Measurements from ENCODE around the gene FRMD4A.

Gene FRMD4A

DNA sequence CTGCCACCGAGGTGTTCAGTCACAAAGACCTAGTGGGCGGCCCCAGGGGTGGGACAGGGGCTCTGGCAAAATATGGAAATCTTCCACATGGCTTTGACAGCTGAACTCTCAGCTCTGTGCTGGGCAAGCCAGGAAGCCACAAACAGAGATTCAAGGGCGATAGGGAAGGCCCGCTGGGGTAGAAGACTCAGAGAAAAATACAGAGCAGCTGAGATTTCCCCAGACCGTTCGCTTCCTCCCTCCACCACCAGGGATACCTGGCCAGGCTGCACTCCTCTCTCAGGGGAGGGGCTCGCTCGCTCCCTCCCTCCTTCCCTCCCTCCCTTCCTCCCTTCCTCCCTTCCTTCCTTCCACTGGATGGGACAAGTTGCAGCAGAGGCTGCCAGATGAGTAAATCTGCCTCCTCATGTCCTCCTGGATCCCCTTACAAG lies 483.5 kb downstream of the FRMD4A start:
- no peaks in the 10 kb centered on the region for H4K20me1 ChIP-seq (ENCODE audit: low read depth, low read length)
- H3K4me3 ChIP-seq (ENCODE audit: insufficient read depth, low read length, poor library complexity, severe bottlenecking): no peak overlapping the region
- H3K9me3 ChIP-seq (ENCODE audit: insufficient read depth, low read length): no peaks in the 10 kb centered on the region
- H3K9me2 ChIP-seq (replicated peaks; ENCODE audit: insufficient read depth, low read length): no peaks in the 10 kb centered on the region
- TF ChIP-seq EZH2phosphoT487 (conservative IDR thresholded peaks at IDR 0.05; ENCODE audit: low read length): no peak
- TF ChIP-seq, protein P1, sequence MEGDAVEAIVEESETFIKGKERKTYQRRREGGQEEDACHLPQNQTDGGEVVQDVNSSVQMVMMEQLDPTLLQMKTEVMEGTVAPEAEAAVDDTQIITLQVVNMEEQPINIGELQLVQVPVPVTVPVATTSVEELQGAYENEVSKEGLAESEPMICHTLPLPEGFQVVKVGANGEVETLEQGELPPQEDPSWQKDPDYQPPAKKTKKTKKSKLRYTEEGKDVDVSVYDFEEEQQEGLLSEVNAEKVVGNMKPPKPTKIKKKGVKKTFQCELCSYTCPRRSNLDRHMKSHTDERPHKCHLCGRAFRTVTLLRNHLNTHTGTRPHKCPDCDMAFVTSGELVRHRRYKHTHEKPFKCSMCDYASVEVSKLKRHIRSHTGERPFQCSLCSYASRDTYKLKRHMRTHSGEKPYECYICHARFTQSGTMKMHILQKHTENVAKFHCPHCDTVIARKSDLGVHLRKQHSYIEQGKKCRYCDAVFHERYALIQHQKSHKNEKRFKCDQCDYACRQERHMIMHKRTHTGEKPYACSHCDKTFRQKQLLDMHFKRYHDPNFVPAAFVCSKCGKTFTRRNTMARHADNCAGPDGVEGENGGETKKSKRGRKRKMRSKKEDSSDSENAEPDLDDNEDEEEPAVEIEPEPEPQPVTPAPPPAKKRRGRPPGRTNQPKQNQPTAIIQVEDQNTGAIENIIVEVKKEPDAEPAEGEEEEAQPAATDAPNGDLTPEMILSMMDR (IDR thresholded peaks at IDR 0.05; ENCODE audit: insufficient read depth, low read length, poor library complexity, severe bottlenecking): no peak
- H3K36me3 ChIP-seq (ENCODE audit: low read length): no peaks in the 10 kb centered on the region
- no peak overlapping the region for H3K9ac ChIP-seq (ENCODE audit: low read length)
- H3K27me3 ChIP-seq (ENCODE audit: low read length): no peaks in the 10 kb centered on the region
- no peak overlapping the region for H3K27ac ChIP-seq (ENCODE audit: low read depth, low read length)
- H3K4me2 ChIP-seq (ENCODE audit: low read depth, low read length, poor library complexity, severe bottlenecking): no peak overlapping the region
- H2AFZ ChIP-seq (ENCODE audit: low read depth, low read length, severe bottlenecking): no peak overlapping the region
- H3F3A ChIP-seq (ENCODE audit: insufficient read depth): no peaks in the 10 kb centered on the region
- no peaks in the 10 kb centered on the region for H3K79me2 ChIP-seq (ENCODE audit: insufficient read depth, low read length)

DNA sequence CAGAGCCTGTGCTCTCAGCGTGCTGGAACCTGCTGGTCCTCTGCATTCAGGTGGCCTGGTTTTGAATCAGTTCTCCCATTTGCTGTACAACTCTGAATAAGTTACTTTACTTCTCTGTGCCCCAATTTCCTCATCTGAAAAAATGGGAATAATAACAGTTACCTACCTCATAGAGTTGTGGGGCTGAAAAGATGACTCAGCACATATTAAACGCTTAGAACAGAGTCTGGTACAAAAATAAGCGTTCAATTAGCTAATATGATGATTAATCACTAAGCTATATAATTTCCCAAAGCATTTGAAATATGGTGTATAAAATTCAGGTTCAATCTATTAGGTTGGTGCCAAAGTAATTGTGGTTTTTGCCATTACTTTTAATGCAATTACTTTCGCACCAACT lies 484.8 kb downstream of the FRMD4A start:
- no peaks in the 10 kb centered on the region for H3K79me2 ChIP-seq (ENCODE audit: insufficient read depth, low read length)
- no peak overlapping the region for H3K9ac ChIP-seq (ENCODE audit: low read length)
- H3K27me3 ChIP-seq (ENCODE audit: low read length): no peaks in the 10 kb centered on the region
- H3K4me3 ChIP-seq (ENCODE audit: insufficient read depth, low read length, poor library complexity, severe bottlenecking): no peak overlapping the region
- H4K20me1 ChIP-seq (ENCODE audit: low read depth, low read length): no peaks in the 10 kb centered on the region
- H3K27ac ChIP-seq (ENCODE audit: low read depth, low read length): no peak overlapping the region
- no peak overlapping the region for H3K4me2 ChIP-seq (ENCODE audit: low read depth, low read length, poor library complexity, severe bottlenecking)
- no peaks in the 10 kb centered on the region for H3K9me2 ChIP-seq (replicated peaks; ENCODE audit: insufficient read depth, low read length)
- no peak overlapping the region for H2AFZ ChIP-seq (ENCODE audit: low read depth, low read length, severe bottlenecking)
- no peaks in the 10 kb centered on the region for H3F3A ChIP-seq (ENCODE audit: insufficient read depth)
- no peaks in the 10 kb centered on the region for H3K36me3 ChIP-seq (ENCODE audit: low read length)
- TF ChIP-seq, protein P1 (IDR thresholded peaks at IDR 0.05; ENCODE audit: insufficient read depth, low read length, poor library complexity, severe bottlenecking): no peak
- TF ChIP-seq EZH2phosphoT487 (conservative IDR thresholded peaks at IDR 0.05; ENCODE audit: low read length): no peak
- H3K9me3 ChIP-seq (ENCODE audit: insufficient read depth, low read length): no peaks in the 10 kb centered on the region

DNA sequence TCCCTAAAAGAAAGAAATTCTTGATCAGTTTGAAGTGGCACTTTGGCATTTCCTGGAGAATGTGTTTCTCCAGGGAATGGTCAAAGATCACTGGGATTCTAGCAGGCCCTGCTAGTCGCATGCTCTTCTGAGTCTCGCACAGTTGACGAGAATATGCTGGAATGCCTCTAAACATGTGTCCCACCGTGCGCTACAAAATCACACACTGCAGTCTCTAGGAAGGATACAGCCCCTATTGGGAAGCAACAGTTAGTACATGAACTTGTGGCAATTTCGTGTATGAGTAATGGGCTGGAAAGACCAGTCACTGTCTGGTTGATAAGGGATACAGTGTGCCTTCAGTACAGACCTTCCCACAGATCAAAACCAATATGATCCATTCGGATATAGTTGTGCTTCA lies 486.1 kb downstream of the FRMD4A start:
- no peak overlapping the region for H3K27ac ChIP-seq (ENCODE audit: low read depth, low read length)
- no peaks in the 10 kb centered on the region for H3K9me3 ChIP-seq (ENCODE audit: insufficient read depth, low read length)
- no peak overlapping the region for H3K4me3 ChIP-seq (ENCODE audit: insufficient read depth, low read length, poor library complexity, severe bottlenecking)
- H4K20me1 ChIP-seq (ENCODE audit: low read depth, low read length): no peaks in the 10 kb centered on the region
- H3K27me3 ChIP-seq (ENCODE audit: low read length): no peaks in the 10 kb centered on the region
- H3K9me2 ChIP-seq (replicated peaks; ENCODE audit: insufficient read depth, low read length): no peaks in the 10 kb centered on the region
- no peak overlapping the region for H3K9ac ChIP-seq (ENCODE audit: low read length)
- no peak overlapping the region for H2AFZ ChIP-seq (ENCODE audit: low read depth, low read length, severe bottlenecking)
- H3K79me2 ChIP-seq (ENCODE audit: insufficient read depth, low read length): no peaks in the 10 kb centered on the region
- H3K36me3 ChIP-seq (ENCODE audit: low read length): no peaks in the 10 kb centered on the region
- TF ChIP-seq, protein P1 (IDR thresholded peaks at IDR 0.05; ENCODE audit: insufficient read depth, low read length, poor library complexity, severe bottlenecking): no peak
- no peak for TF ChIP-seq EZH2phosphoT487 (conservative IDR thresholded peaks at IDR 0.05; ENCODE audit: low read length)
- no peaks in the 10 kb centered on the region for H3F3A ChIP-seq (ENCODE audit: insufficient read depth)
- H3K4me2 ChIP-seq (ENCODE audit: low read depth, low read length, poor library complexity, severe bottlenecking): no peak overlapping the region

Data from SU-DHL-6 (cell line).